ENCODE results near the gene GPC5.

GPC5 gene

GRCh38 chr13:92355213-92355612 is 956.8 kb downstream of the GPC5 start:
- no peak for TF ChIP-seq FOXP2 (optimal IDR thresholded peaks at IDR 0.05; ENCODE audit: borderline replicate concordance, extremely low read depth, extremely low read length, insufficient read depth)
- TF ChIP-seq POLR2AphosphoS5 (IDR thresholded peaks at IDR 0.05; ENCODE audit: low read depth, low read length), result no peak
- TF ChIP-seq TAF1 (IDR thresholded peaks at IDR 0.05; ENCODE audit: borderline replicate concordance, insufficient read depth, low read length), result no peak
- TF ChIP-seq, protein P1, sequence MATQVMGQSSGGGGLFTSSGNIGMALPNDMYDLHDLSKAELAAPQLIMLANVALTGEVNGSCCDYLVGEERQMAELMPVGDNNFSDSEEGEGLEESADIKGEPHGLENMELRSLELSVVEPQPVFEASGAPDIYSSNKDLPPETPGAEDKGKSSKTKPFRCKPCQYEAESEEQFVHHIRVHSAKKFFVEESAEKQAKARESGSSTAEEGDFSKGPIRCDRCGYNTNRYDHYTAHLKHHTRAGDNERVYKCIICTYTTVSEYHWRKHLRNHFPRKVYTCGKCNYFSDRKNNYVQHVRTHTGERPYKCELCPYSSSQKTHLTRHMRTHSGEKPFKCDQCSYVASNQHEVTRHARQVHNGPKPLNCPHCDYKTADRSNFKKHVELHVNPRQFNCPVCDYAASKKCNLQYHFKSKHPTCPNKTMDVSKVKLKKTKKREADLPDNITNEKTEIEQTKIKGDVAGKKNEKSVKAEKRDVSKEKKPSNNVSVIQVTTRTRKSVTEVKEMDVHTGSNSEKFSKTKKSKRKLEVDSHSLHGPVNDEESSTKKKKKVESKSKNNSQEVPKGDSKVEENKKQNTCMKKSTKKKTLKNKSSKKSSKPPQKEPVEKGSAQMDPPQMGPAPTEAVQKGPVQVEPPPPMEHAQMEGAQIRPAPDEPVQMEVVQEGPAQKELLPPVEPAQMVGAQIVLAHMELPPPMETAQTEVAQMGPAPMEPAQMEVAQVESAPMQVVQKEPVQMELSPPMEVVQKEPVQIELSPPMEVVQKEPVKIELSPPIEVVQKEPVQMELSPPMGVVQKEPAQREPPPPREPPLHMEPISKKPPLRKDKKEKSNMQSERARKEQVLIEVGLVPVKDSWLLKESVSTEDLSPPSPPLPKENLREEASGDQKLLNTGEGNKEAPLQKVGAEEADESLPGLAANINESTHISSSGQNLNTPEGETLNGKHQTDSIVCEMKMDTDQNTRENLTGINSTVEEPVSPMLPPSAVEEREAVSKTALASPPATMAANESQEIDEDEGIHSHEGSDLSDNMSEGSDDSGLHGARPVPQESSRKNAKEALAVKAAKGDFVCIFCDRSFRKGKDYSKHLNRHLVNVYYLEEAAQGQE (IDR thresholded peaks at IDR 0.05; ENCODE audit: insufficient read depth in 1 of 2, low read depth in 2 of 2, low read length in 2 of 2), result no peak
- no peak for TF ChIP-seq SIN3A (IDR thresholded peaks at IDR 0.05; ENCODE audit: borderline replicate concordance, insufficient read depth, low read length)

GRCh38 chr13:92362717-92363116 is 964.3 kb downstream of the GPC5 start:
- TF ChIP-seq, protein P1 (IDR thresholded peaks at IDR 0.05; ENCODE audit: insufficient read depth in 1 of 2, low read depth in 2 of 2, low read length in 2 of 2), result no peak
- no peak for TF ChIP-seq POLR2AphosphoS5 (IDR thresholded peaks at IDR 0.05; ENCODE audit: low read depth, low read length)
- no peak for TF ChIP-seq FOXP2 (optimal IDR thresholded peaks at IDR 0.05; ENCODE audit: borderline replicate concordance, extremely low read depth, extremely low read length, insufficient read depth)
- TF ChIP-seq TAF1 (IDR thresholded peaks at IDR 0.05; ENCODE audit: borderline replicate concordance, insufficient read depth, low read length), result no peak
- no peak for TF ChIP-seq SIN3A (IDR thresholded peaks at IDR 0.05; ENCODE audit: borderline replicate concordance, insufficient read depth, low read length)

- no peak for TF ChIP-seq SIN3A (IDR thresholded peaks at IDR 0.05; ENCODE audit: borderline replicate concordance, insufficient read depth, low read length)
- no peak for TF ChIP-seq FOXP2 (optimal IDR thresholded peaks at IDR 0.05; ENCODE audit: borderline replicate concordance, extremely low read depth, extremely low read length, insufficient read depth)
- TF ChIP-seq TAF1 (IDR thresholded peaks at IDR 0.05; ENCODE audit: borderline replicate concordance, insufficient read depth, low read length), result no peak
- TF ChIP-seq, protein P1 (IDR thresholded peaks at IDR 0.05; ENCODE audit: insufficient read depth in 1 of 2, low read depth in 2 of 2, low read length in 2 of 2), result no peak
- no peak for TF ChIP-seq POLR2AphosphoS5 (IDR thresholded peaks at IDR 0.05; ENCODE audit: low read depth, low read length)
Observed at GRCh38 chr13:92365904-92366303, 967.5 kb downstream of the GPC5 start.

- TF ChIP-seq SIN3A (IDR thresholded peaks at IDR 0.05; ENCODE audit: borderline replicate concordance, insufficient read depth, low read length) (no peak), POLR2AphosphoS5 (IDR thresholded peaks at IDR 0.05; ENCODE audit: low read depth, low read length) (no peak), TAF1 (IDR thresholded peaks at IDR 0.05; ENCODE audit: borderline replicate concordance, insufficient read depth, low read length) (no peak), FOXP2 (optimal IDR thresholded peaks at IDR 0.05; ENCODE audit: borderline replicate concordance, extremely low read depth, extremely low read length, insufficient read depth) (no peak)
- TF ChIP-seq, protein P1 (IDR thresholded peaks at IDR 0.05; ENCODE audit: insufficient read depth in 1 of 2, low read depth in 2 of 2, low read length in 2 of 2), result no peak
Observed at GRCh38 chr13:92377396-92377795, 979.0 kb downstream of the GPC5 start.

GRCh38 chr13:92379371-92379770 is 981.0 kb downstream of the GPC5 start:
- TF ChIP-seq POLR2AphosphoS5 (IDR thresholded peaks at IDR 0.05; ENCODE audit: low read depth, low read length) (no peak), FOXP2 (optimal IDR thresholded peaks at IDR 0.05; ENCODE audit: borderline replicate concordance, extremely low read depth, extremely low read length, insufficient read depth) (no peak), TAF1 (IDR thresholded peaks at IDR 0.05; ENCODE audit: borderline replicate concordance, insufficient read depth, low read length) (no peak), SIN3A (IDR thresholded peaks at IDR 0.05; ENCODE audit: borderline replicate concordance, insufficient read depth, low read length) (no peak)
- TF ChIP-seq, protein P1 (IDR thresholded peaks at IDR 0.05; ENCODE audit: insufficient read depth in 1 of 2, low read depth in 2 of 2, low read length in 2 of 2), result no peak

All from PFSK-1 (cell line).